Measurements from ENCODE around the gene ALDH2. TPM values are rescaled to one million over a fixed set of nuclear protein-coding genes. Genes with fewer than 3 reads are reported as not detected.
"Not testable (repeated sequence)": the region's sequence is repeated elsewhere in the genome, so short reads cannot be mapped to it uniquely, and the experiment has no call there.

The ALDH2 gene
- total RNA-seq, 4 donors from 2014 or later = 111 to 156 (median 130) TPM

GRCh38 chr12:111759991-111760390 is 6.7 kb upstream of the ALDH2 start:
- TF ChIP-seq POLR2AphosphoS5 (IDR thresholded peaks at IDR 0.05) = no peak
- TF ChIP-seq POLR2A (IDR thresholded peaks at IDR 0.05) = no peak
- no peak for TF ChIP-seq CTCF (IDR thresholded peaks at IDR 0.05)
- TF ChIP-seq EP300 (IDR thresholded peaks at IDR 0.05) = no peak

GRCh38 chr12:111761099-111761498 is 5.6 kb upstream of the ALDH2 start:
- Histone ChIP-seq H3K4me1 (peaks cover 31% of the 10 kb centered on the region), H3K27ac (no peak overlapping the region), H3K9me3 (no peaks in the 10 kb centered on the region), H3K27me3 (no peaks in the 10 kb centered on the region), H3K4me3 (no peak overlapping the region), H3K36me3 (peaks cover 6% of the 10 kb centered on the region)
- WGBS = 72% methylated on average over 5 of the region's 5 CpGs
- no peak for DNase-seq (ENCODE audit: low spot score in 2 of 2)
- TF ChIP-seq EP300 (IDR thresholded peaks at IDR 0.05) = no peak
- no peak for TF ChIP-seq CTCF (IDR thresholded peaks at IDR 0.05)
- no peak for TF ChIP-seq POLR2A (IDR thresholded peaks at IDR 0.05)
- TF ChIP-seq POLR2AphosphoS5 (IDR thresholded peaks at IDR 0.05) = no peak

More at GRCh38 chr12:111759991-111760390, 6.7 kb upstream of the ALDH2 start:
- Histone ChIP-seq H3K36me3 (peaks cover 13% of the 10 kb centered on the region), H3K27ac (no peak overlapping the region), H3K9me3 (no peaks in the 10 kb centered on the region), H3K27me3 (no peaks in the 10 kb centered on the region), H3K4me3 (no peak overlapping the region), H3K4me1 (peaks cover 31% of the 10 kb centered on the region)
- WGBS = 80% methylated on average over 9 of the region's 9 CpGs
- no peak for DNase-seq (ENCODE audit: low spot score in 2 of 2)

GRCh38 chr12:111761706-111762105 is 5.0 kb upstream of the ALDH2 start:
- no peak for DNase-seq (ENCODE audit: low spot score in 2 of 2)
- Histone ChIP-seq H3K36me3 (no peaks in the 10 kb centered on the region), H3K27me3 (no peaks in the 10 kb centered on the region), H3K9me3 (no peaks in the 10 kb centered on the region), H3K4me3 (no peak overlapping the region), H3K4me1 (peaks cover 30% of the 10 kb centered on the region), H3K27ac (no peak overlapping the region)
- 56% methylated on average over 3 of the region's 3 CpGs for WGBS
- no peak for TF ChIP-seq POLR2A (IDR thresholded peaks at IDR 0.05)
- TF ChIP-seq CTCF (IDR thresholded peaks at IDR 0.05) = no peak

GRCh38 chr12:111763552-111763951 is 3.2 kb upstream of the ALDH2 start:
- H3K9me3 ChIP-seq; H3K27me3 ChIP-seq; H3K36me3 ChIP-seq; H3K4me3 ChIP-seq; H3K27ac ChIP-seq; DNase-seq (ENCODE audit: low spot score in 2 of 2): not testable (repeated sequence)
- H3K4me1 ChIP-seq = peaks cover 28% of the 10 kb centered on the region
- 55% methylated on average over 10 of the region's 10 CpGs for WGBS

- TF ChIP-seq POLR2AphosphoS5 (IDR thresholded peaks at IDR 0.05) = no peak
- TF ChIP-seq EP300 (IDR thresholded peaks at IDR 0.05) = no peak
- no peak for TF ChIP-seq POLR2A (IDR thresholded peaks at IDR 0.05)
- no peak for TF ChIP-seq CTCF (IDR thresholded peaks at IDR 0.05)
- Histone ChIP-seq H3K36me3 (no peaks in the 10 kb centered on the region), H3K27me3 (no peaks in the 10 kb centered on the region), H3K4me1 (peaks cover 28% of the 10 kb centered on the region), H3K9me3 (no peaks in the 10 kb centered on the region), H3K4me3 (no peak overlapping the region), H3K27ac (no peak overlapping the region)
- no peak for DNase-seq (ENCODE audit: low spot score in 2 of 2)
- WGBS = 72% methylated on average over 6 of the region's 6 CpGs
Measured at GRCh38 chr12:111764120-111764821, 2.5 kb upstream of the ALDH2 start.
